NT2/D1 (cell line): ENCODE results near the gene ZBTB42.

ENCODE experiments used
- SUZ12 ChIP-seq: IDR thresholded peaks from 2 replicates; pipeline ENCODE4 v1.6.1; 2011; ENCODE audit not compliant: insufficient read length, insufficient read depth; ENCODE audit errors: extremely low read depth
- ZNF274 ChIP-seq: IDR thresholded peaks from 2 replicates; pipeline ENCODE4 v1.6.1; 2011; ENCODE audit warnings: mild to moderate bottlenecking, low read depth, low read length

DNA sequence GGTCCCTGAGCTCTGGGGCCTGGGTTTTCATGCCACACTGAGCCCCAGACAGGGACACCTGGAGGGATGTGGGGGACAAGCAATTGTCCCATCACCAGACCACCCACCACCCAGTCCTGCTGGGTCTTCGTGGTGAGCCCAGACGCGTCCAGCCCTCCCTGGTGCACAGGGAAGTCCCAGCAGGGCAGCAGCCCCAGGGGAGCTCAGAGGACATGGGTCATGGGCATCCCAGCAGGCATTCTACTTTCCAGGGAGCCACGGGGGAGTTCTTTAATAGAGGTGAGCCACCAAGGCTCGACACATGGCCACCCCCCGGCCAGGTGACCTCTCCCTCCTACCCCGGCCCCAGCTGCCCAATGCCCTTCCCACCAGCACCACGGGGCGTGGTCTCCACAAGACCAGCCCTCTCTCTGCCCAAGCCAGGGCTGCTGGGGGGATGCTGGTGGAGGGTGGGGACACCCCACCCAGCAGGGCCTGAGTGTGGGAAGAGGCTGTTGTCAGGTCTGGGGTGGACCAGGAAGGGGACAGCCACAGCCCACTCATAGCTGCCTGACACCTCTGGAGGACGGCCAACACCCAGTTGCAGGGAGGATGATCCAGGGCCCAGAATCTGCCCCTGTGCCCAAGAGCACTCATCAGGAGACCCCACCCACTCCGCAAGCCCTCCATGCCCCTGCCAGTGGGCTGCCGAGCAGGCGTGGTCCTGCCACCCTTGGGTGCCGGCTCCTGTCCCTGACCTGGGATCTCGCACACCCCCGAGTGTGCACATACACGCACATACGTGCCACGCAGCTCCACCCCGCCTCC lies 19.4 kb upstream of the ZBTB42 start:
- TF ChIP-seq SUZ12: no peak
- TF ChIP-seq ZNF274: no peak
